HCT116 (cell line): ENCODE data around the gene ZBED5.

Experiments
- CBX3 ChIP-seq: IDR thresholded peaks from 2 replicates; pipeline ENCODE4 v1.6.1; 2012; ENCODE audit warnings: low read depth
- CEBPB ChIP-seq: IDR thresholded peaks from 2 replicates; pipeline ENCODE4 v1.6.1; 2012; ENCODE audit warnings: low read depth
- EZH2 ChIP-seq: fragments of 200-600 bp; sonication (generic); IDR thresholded peaks from 2 replicates; pipeline ENCODE4 v1.6.1; 2017; ENCODE audit warnings: antibody characterized with exemption, mixed run types
- FOSL1 ChIP-seq: IDR thresholded peaks from 2 replicates; pipeline ENCODE4 v1.6.1; 2012; ENCODE audit warnings: low read depth
- JUND ChIP-seq: IDR thresholded peaks from 2 replicates; pipeline ENCODE4 v1.6.1; 2012
- MAX ChIP-seq: IDR thresholded peaks from 2 replicates; pipeline ENCODE4 v1.6.1; 2012
- POLR2A ChIP-seq: IDR thresholded peaks from 2 replicates; pipeline ENCODE4 v1.7.0; 2011; ENCODE audit warnings: borderline replicate concordance; ENCODE audit not compliant: insufficient read depth, insufficient read length; ENCODE audit errors: extremely low read depth
- POLR2AphosphoS5 ChIP-seq: IDR thresholded peaks from 2 replicates; pipeline ENCODE4 v1.6.1; 2011; ENCODE audit warnings: mild to moderate bottlenecking, low read depth, low read length, moderate library complexity
- SIN3A ChIP-seq: IDR thresholded peaks from 2 replicates; pipeline ENCODE4 v1.6.1; 2012; ENCODE audit warnings: low read depth
- SP1 ChIP-seq: IDR thresholded peaks from 2 replicates; pipeline ENCODE4 v1.6.1; 2012; ENCODE audit warnings: low read depth
- YY1 ChIP-seq: IDR thresholded peaks from 2 replicates; pipeline ENCODE4 v1.6.1; 2011; ENCODE audit warnings: low read length, low read depth, moderate library complexity, mild to moderate bottlenecking; ENCODE audit not compliant: insufficient replicate concordance; ENCODE audit errors: extremely low read depth
- ZNF274 ChIP-seq: fragments of 200-500 bp; sonication (Bioruptor generic); IDR thresholded peaks from 2 replicates; pipeline ENCODE4 v1.6.1; 2014; ENCODE audit warnings: mild to moderate bottlenecking, low read depth, low read length, inconsistent platforms
- TF ChIP-seq, protein P1 (sequence below), 3 experiments: fragments of 200-600 bp in 1 of 3; sonication (generic) in 1 of 3; IDR thresholded peaks in 2 of 3; conservative IDR thresholded peaks in 1 of 3; 2 replicates each; pipeline ENCODE4 v1.5.1; 2012 to 2017; ENCODE audit warnings: low read depth in 2 of 3, low read length in 2 of 3, antibody characterized with exemption in 1 of 3, borderline replicate concordance in 1 of 3, control low read depth in 1 of 3, mild to moderate bottlenecking in 1 of 3, mixed read lengths in 1 of 3, mixed run types in 1 of 3, moderate library complexity in 1 of 3; ENCODE audit not compliant: insufficient read depth in 1 of 3

- TF ChIP-seq, protein P1, sequence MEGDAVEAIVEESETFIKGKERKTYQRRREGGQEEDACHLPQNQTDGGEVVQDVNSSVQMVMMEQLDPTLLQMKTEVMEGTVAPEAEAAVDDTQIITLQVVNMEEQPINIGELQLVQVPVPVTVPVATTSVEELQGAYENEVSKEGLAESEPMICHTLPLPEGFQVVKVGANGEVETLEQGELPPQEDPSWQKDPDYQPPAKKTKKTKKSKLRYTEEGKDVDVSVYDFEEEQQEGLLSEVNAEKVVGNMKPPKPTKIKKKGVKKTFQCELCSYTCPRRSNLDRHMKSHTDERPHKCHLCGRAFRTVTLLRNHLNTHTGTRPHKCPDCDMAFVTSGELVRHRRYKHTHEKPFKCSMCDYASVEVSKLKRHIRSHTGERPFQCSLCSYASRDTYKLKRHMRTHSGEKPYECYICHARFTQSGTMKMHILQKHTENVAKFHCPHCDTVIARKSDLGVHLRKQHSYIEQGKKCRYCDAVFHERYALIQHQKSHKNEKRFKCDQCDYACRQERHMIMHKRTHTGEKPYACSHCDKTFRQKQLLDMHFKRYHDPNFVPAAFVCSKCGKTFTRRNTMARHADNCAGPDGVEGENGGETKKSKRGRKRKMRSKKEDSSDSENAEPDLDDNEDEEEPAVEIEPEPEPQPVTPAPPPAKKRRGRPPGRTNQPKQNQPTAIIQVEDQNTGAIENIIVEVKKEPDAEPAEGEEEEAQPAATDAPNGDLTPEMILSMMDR (IDR thresholded peaks at IDR 0.05 in 2 of 3, conservative IDR thresholded peaks at IDR 0.05 in 1 of 3; ENCODE audit: borderline replicate concordance in 1 of 3, insufficient read depth in 1 of 3, low read depth in 2 of 3, low read length in 2 of 3) = no peak
- no peak for TF ChIP-seq SP1
- no peak for TF ChIP-seq EZH2
- TF ChIP-seq POLR2A = no peak
- TF ChIP-seq CEBPB = no peak
- no peak for TF ChIP-seq MAX
- TF ChIP-seq ZNF274 = no peak
- no peak for TF ChIP-seq CBX3
- TF ChIP-seq SIN3A = no peak
- TF ChIP-seq JUND = no peak
- no peak for TF ChIP-seq YY1
- TF ChIP-seq POLR2AphosphoS5 = no peak
- TF ChIP-seq FOSL1 = no peak
Measured at GRCh38 chr11:10845589-10845988, 12.3 kb downstream of the ZBED5 start.
